ENCODE measurements around the gene IER5. TPM values are rescaled to one million over a fixed set of nuclear protein-coding genes. Genes with fewer than 3 reads are reported as not detected.
A peak's percentile ranks its signal among the peaks of the same experiment; 100 is the strongest.

The IER5 gene
- total and polyA plus RNA-seq, 3 experiments from 2014 or later, result 29.0 to 57.2 (median 52.3) TPM

GRCh38 chr1:181105134-181106021 is 16.9 kb downstream of the IER5 start:
- Histone ChIP-seq H3K9me3 (ENCODE audit: low read length) (no peaks in the 10 kb centered on the region), H3K4me1 (ENCODE audit: insufficient read depth, low read length) (peaks cover 39% of the 10 kb centered on the region), H3K27me3 (ENCODE audit: insufficient read depth, low read length, poor library complexity, severe bottlenecking) (no peaks in the 10 kb centered on the region), H3K36me3 (ENCODE audit: insufficient read depth, low read length) (no peaks in the 10 kb centered on the region), H3K4me3 (ENCODE audit: low read length) (peak overlapping the region; percentile 52), H3K27ac (ENCODE audit: low read depth, low read length) (peak overlapping the region; percentile 82)
- Mint-ChIP-seq H3K27ac (peak overlapping the region; percentile 92 to 99 (median 96)), H3K27me3 (peaks cover 4 to 7% of the 10 kb centered on the region in 2 donors), H3K9me3 (no peaks in the 10 kb centered on the region), H3K4me1 (peaks cover 26 to 46% (median 41%) of the 10 kb centered on the region in 3 donors), H3K36me3 (peaks cover 0 to 5% (median 0%) of the 10 kb centered on the region in 3 donors), H3K4me3 (peak overlapping the region; percentile 84 to 93 (median 89))
- peak; percentile 86 to 97 (median 92) for DNase-seq
- CTCF ChIA-PET, result interaction anchor here (0.9 to 4.1 kb wide), 19 partner anchors 9 to 603 kb away, joined by 3 to 39 read pairs (median 5); partner anchors contain the start of gene IER5
- POLR2A ChIA-PET, result interaction anchor here (0.7 to 5.4 kb wide), 11 partner anchors 9 to 293 kb away, joined by 3 to 111 read pairs (median 5); partner anchors contain the start of genes IER5 and STX6

GRCh38 chr1:181106022-181106312 is 17.5 kb downstream of the IER5 start:
- H3K36me3 ChIP-seq (ENCODE audit: insufficient read depth, low read length), result no peaks in the 10 kb centered on the region
- no peaks in the 10 kb centered on the region for H3K9me3 ChIP-seq (ENCODE audit: low read length)
- Mint-ChIP-seq H3K4me3 (peak overlapping the region; percentile 84 to 93 (median 88)), H3K27me3 (peaks cover 9 to 11% of the 10 kb centered on the region in 2 donors), H3K4me1 (peaks cover 22 to 40% (median 35%) of the 10 kb centered on the region in 3 donors), H3K9me3 (no peaks in the 10 kb centered on the region), H3K36me3 (peaks cover 0 to 5% (median 0%) of the 10 kb centered on the region in 3 donors), H3K27ac (peak overlapping the region; percentile 91 to 99 (median 96))
- H3K4me1 ChIP-seq (ENCODE audit: insufficient read depth, low read length), result peaks cover 37% of the 10 kb centered on the region
- H3K27ac ChIP-seq (ENCODE audit: low read depth, low read length), result peak overlapping the region; percentile 58
- DNase-seq, result no peak
- CTCF ChIA-PET, result interaction anchor here (1.2 to 4.1 kb wide), 11 partner anchors 9 to 68 kb away, joined by 3 to 39 read pairs (median 6); partner anchors contain the start of gene IER5
- H3K4me3 ChIP-seq (ENCODE audit: low read length), result peak overlapping the region; percentile 44
- POLR2A ChIA-PET, result interaction anchor here (1.3 to 5.4 kb wide), 5 partner anchors 9 to 152 kb away, joined by 3 to 111 read pairs (median 6); partner anchors contain the start of gene IER5
- no peaks in the 10 kb centered on the region for H3K27me3 ChIP-seq (ENCODE audit: insufficient read depth, low read length, poor library complexity, severe bottlenecking)

GRCh38 chr1:181106479-181106878 is 18.0 kb downstream of the IER5 start:
- H3K27me3 ChIP-seq (ENCODE audit: insufficient read depth, low read length, poor library complexity, severe bottlenecking), result no peaks in the 10 kb centered on the region
- H3K27ac ChIP-seq (ENCODE audit: low read depth, low read length), result no peak overlapping the region
- no peak for DNase-seq
- H3K4me1 ChIP-seq (ENCODE audit: insufficient read depth, low read length), result peaks cover 33% of the 10 kb centered on the region
- peaks cover 0 to 5% (median 0%) of the 10 kb centered on the region in 3 donors for H3K36me3 Mint-ChIP-seq
- H3K36me3 ChIP-seq (ENCODE audit: insufficient read depth, low read length), result no peaks in the 10 kb centered on the region
- peaks cover 22 to 35% (median 32%) of the 10 kb centered on the region in 3 donors for H3K4me1 Mint-ChIP-seq
- no peaks in the 10 kb centered on the region for H3K9me3 Mint-ChIP-seq
- no peak overlapping the region for H3K4me3 ChIP-seq (ENCODE audit: low read length)
- POLR2A ChIA-PET, result interaction anchor here (0.6 to 5.4 kb wide), 3 partner anchors 16 to 159 kb away, joined by 3 to 111 read pairs (median 3); partner anchors contain the start of gene IER5
- CTCF ChIA-PET, result interaction anchor here (1.4 to 4.1 kb wide), 6 partner anchors 9 to 59 kb away, joined by 5 to 39 read pairs (median 6); partner anchors contain the start of gene IER5
- H3K27ac Mint-ChIP-seq, result peak overlapping the region in 6 of 8 donors; percentile 54 to 99 (median 96)
- H3K4me3 Mint-ChIP-seq, result peak overlapping the region; percentile 46 to 93 (median 87)
- H3K9me3 ChIP-seq (ENCODE audit: low read length), result no peaks in the 10 kb centered on the region
- H3K27me3 Mint-ChIP-seq, result peaks cover 9 to 12% of the 10 kb centered on the region in 2 donors

- no peak overlapping the region for H3K27ac ChIP-seq (ENCODE audit: low read depth, low read length)
- H3K36me3 Mint-ChIP-seq, result peaks cover 0 to 5% (median 0%) of the 10 kb centered on the region in 3 donors
- ChIA-PET POLR2A (interaction anchor here (5.4 kb wide), 1 partner anchor 18 kb away, joined by 111 read pairs; the partner anchor contains the start of gene IER5), CTCF (interaction anchor here (1.1 to 1.4 kb wide), 2 partner anchors 24 to 36 kb away, joined by 4 to 5 read pairs; no protein-coding TSS in a partner anchor)
- H3K27ac Mint-ChIP-seq, result peak overlapping the region in 4 of 8 donors; percentile 1 to 82 (median 34)
- no peak overlapping the region for H3K4me3 Mint-ChIP-seq
- peaks cover 9 to 19% of the 10 kb centered on the region in 2 donors for H3K27me3 Mint-ChIP-seq
- DNase-seq, result no peak
- H3K36me3 ChIP-seq (ENCODE audit: insufficient read depth, low read length), result no peaks in the 10 kb centered on the region
- peaks cover 22 to 32% (median 27%) of the 10 kb centered on the region in 3 donors for H3K4me1 Mint-ChIP-seq
- H3K9me3 Mint-ChIP-seq, result no peaks in the 10 kb centered on the region
- H3K4me1 ChIP-seq (ENCODE audit: insufficient read depth, low read length), result peaks cover 32% of the 10 kb centered on the region
- H3K27me3 ChIP-seq (ENCODE audit: insufficient read depth, low read length, poor library complexity, severe bottlenecking), result no peaks in the 10 kb centered on the region
- no peaks in the 10 kb centered on the region for H3K9me3 ChIP-seq (ENCODE audit: low read length)
- H3K4me3 ChIP-seq (ENCODE audit: low read length), result no peak overlapping the region
Measured at GRCh38 chr1:181107711-181108110, 19.2 kb downstream of the IER5 start.

GRCh38 chr1:181108304-181108867 is 19.9 kb downstream of the IER5 start:
- H3K27me3 ChIP-seq (ENCODE audit: insufficient read depth, low read length, poor library complexity, severe bottlenecking), result no peaks in the 10 kb centered on the region
- ChIA-PET CTCF (interaction anchor here (1.3 kb wide), 1 partner anchor 70 kb away, joined by 3 read pairs; no protein-coding TSS in a partner anchor), POLR2A (no interaction called here)
- Mint-ChIP-seq H3K27me3 (peaks cover 9 to 19% of the 10 kb centered on the region in 2 donors), H3K27ac (peak overlapping the region in 2 of 8 donors; percentile 10 to 20), H3K4me1 (peaks cover 18 to 27% (median 21%) of the 10 kb centered on the region in 3 donors), H3K9me3 (no peaks in the 10 kb centered on the region), H3K36me3 (peaks cover 0 to 5% (median 0%) of the 10 kb centered on the region in 3 donors), H3K4me3 (no peak overlapping the region)
- H3K4me1 ChIP-seq (ENCODE audit: insufficient read depth, low read length), result peaks cover 25% of the 10 kb centered on the region
- H3K27ac ChIP-seq (ENCODE audit: low read depth, low read length), result no peak overlapping the region
- DNase-seq, result no peak
- no peak overlapping the region for H3K4me3 ChIP-seq (ENCODE audit: low read length)
- H3K9me3 ChIP-seq (ENCODE audit: low read length), result no peaks in the 10 kb centered on the region
- no peaks in the 10 kb centered on the region for H3K36me3 ChIP-seq (ENCODE audit: insufficient read depth, low read length)

- DNase-seq, result no peak
- Histone ChIP-seq H3K27ac (ENCODE audit: low read depth, low read length) (no peak overlapping the region), H3K9me3 (ENCODE audit: low read length) (no peaks in the 10 kb centered on the region), H3K36me3 (ENCODE audit: insufficient read depth, low read length) (no peaks in the 10 kb centered on the region), H3K4me1 (ENCODE audit: insufficient read depth, low read length) (peaks cover 14% of the 10 kb centered on the region), H3K4me3 (ENCODE audit: low read length) (no peak overlapping the region), H3K27me3 (ENCODE audit: insufficient read depth, low read length, poor library complexity, severe bottlenecking) (no peaks in the 10 kb centered on the region)
- peaks cover 6 to 14% (median 8%) of the 10 kb centered on the region in 3 donors for H3K4me1 Mint-ChIP-seq
- ChIA-PET CTCF (interaction anchor here (1.0 to 2.8 kb wide), 3 partner anchors 19 to 33 kb away, joined by 3 to 12 read pairs (median 4); no protein-coding TSS in a partner anchor), POLR2A (interaction anchor here (1.0 kb wide), 1 partner anchor 20 kb away, joined by 3 read pairs; no protein-coding TSS in a partner anchor)
- H3K9me3 Mint-ChIP-seq, result no peaks in the 10 kb centered on the region
- peaks cover 0 to 2% (median 0%) of the 10 kb centered on the region in 3 donors for H3K36me3 Mint-ChIP-seq
- peaks cover 10 to 19% of the 10 kb centered on the region in 2 donors for H3K27me3 Mint-ChIP-seq
- peak overlapping the region in 5 of 8 donors; percentile 3 to 66 (median 54) for H3K27ac Mint-ChIP-seq
- no peak overlapping the region for H3K4me3 Mint-ChIP-seq
Measured at GRCh38 chr1:181110013-181110412, 21.5 kb downstream of the IER5 start.

GRCh38 chr1:181111559-181111958 is 23.1 kb downstream of the IER5 start:
- Histone ChIP-seq H3K27me3 (ENCODE audit: insufficient read depth, low read length, poor library complexity, severe bottlenecking) (no peaks in the 10 kb centered on the region), H3K36me3 (ENCODE audit: insufficient read depth, low read length) (no peaks in the 10 kb centered on the region), H3K4me1 (ENCODE audit: insufficient read depth, low read length) (peaks cover 5% of the 10 kb centered on the region), H3K27ac (ENCODE audit: low read depth, low read length) (no peak overlapping the region), H3K4me3 (ENCODE audit: low read length) (no peak overlapping the region), H3K9me3 (ENCODE audit: low read length) (no peaks in the 10 kb centered on the region)
- no peak for DNase-seq
- no peaks in the 10 kb centered on the region for H3K9me3 Mint-ChIP-seq
- peaks cover 6 to 19% of the 10 kb centered on the region in 2 donors for H3K27me3 Mint-ChIP-seq
- H3K4me1 Mint-ChIP-seq, result peaks cover 0 to 6% (median 0%) of the 10 kb centered on the region in 3 donors
- no peak overlapping the region for H3K4me3 Mint-ChIP-seq
- H3K36me3 Mint-ChIP-seq, result no peaks in the 10 kb centered on the region
- ChIA-PET POLR2A (no interaction called here), CTCF (interaction anchor here (1.0 to 2.8 kb wide), 2 partner anchors 21 to 31 kb away, joined by 3 to 12 read pairs; no protein-coding TSS in a partner anchor)
- no peak overlapping the region for H3K27ac Mint-ChIP-seq
